GM12878 (cell line): ENCODE results near the gene ZP4. TPM values are rescaled to one million over a fixed set of nuclear protein-coding genes. Genes with fewer than 3 reads are reported as not detected.

Experiments
- ATAC-seq: fragments of 200-7000 bp; cut with Tn5 transposase; 3 replicates; pipeline ENCODE4 v1.9.1; 2020; ENCODE audit warnings: mild to moderate bottlenecking, moderate library complexity
- BruUV-seq: library from RNA; stranded (reverse); fragments of 400-500 nt; replicated peaks from 2 replicates; lab custom pipeline; 2021; lab: Mats Ljungman, UMichigan
- CTCF ChIA-PET: fragments of 300-600 bp; sonication (Branson Sonifier 250); formaldehyde crosslinking; extraction: SDS; loops from one replicate; lab custom pipeline; 2021; ENCODE audit warnings: inconsistent platforms; lab: Yijun Ruan, JAX
- POLR2A ChIA-PET: fragments of 350-600 bp; formaldehyde crosslinking; extraction: SDS; loops from one replicate; lab custom pipeline; 2021; ENCODE audit warnings: inconsistent platforms; lab: Charles Lee
- RAD21 ChIA-PET: fragments of 300-600 bp; sonication (Branson Sonifier 250); formaldehyde crosslinking; loops from one replicate; lab custom pipeline; 2023; ENCODE audit warnings: antibody characterized with exemption; ENCODE audit not compliant: unreplicated experiment; lab: Charles Lee
- SMC1A ChIA-PET: fragments of 300-600 bp; sonication (Branson Sonifier 250); formaldehyde crosslinking; loops from one replicate; lab custom pipeline; 2023; ENCODE audit not compliant: unreplicated experiment, uncharacterized antibody; lab: Charles Lee
- DNase-seq: peaks from one replicate; pipeline ENCODE4 v3.0.0-alpha.2; 2011; ENCODE audit warnings: low read depth, low spot score
- FAIRE-seq: peaks from 3 replicates; lab custom pipeline; 2011; peaks lifted over from hg19 to GRCh38; lab: Jason Lieb, UNC
- H2AFZ ChIP-seq: 2 replicates; pipeline ENCODE4 v1.6.0; 2011; ENCODE audit warnings: low read depth, low read length, control low read depth; ENCODE audit not compliant: control insufficient read depth
- H3K27ac ChIP-seq: 2 replicates; pipeline ENCODE4 v1.5.1; 2011; ENCODE audit warnings: control low read depth; ENCODE audit not compliant: control insufficient read depth, insufficient read depth
- H3K27me3 ChIP-seq, 2 experiments: replicated peaks in 1 of 2; 2 replicates each; pipeline versions ENCODE4 v1.6.0 to v1.6.1; 2011; ENCODE audit warnings: low read length in 1 of 2; ENCODE audit not compliant: control insufficient read depth in 2 of 2, insufficient read depth in 2 of 2
- H3K36me3 ChIP-seq, 2 experiments: 2 replicates each; pipeline ENCODE4 v1.5.1; 2011; ENCODE audit warnings: low read length in 1 of 2; ENCODE audit not compliant: control insufficient read depth in 2 of 2, insufficient read depth in 2 of 2
- H3K4me1 ChIP-seq: 2 replicates; pipeline ENCODE4 v1.6.1; 2011; ENCODE audit warnings: mild to moderate bottlenecking, low read length, moderate library complexity, mixed read lengths; ENCODE audit not compliant: control insufficient read depth, insufficient read depth
- H3K4me2 ChIP-seq: 2 replicates; pipeline ENCODE4 v1.6.0; 2011; ENCODE audit warnings: control low read depth; ENCODE audit not compliant: control insufficient read depth, insufficient read depth
- H3K4me3 ChIP-seq: fragments of 200-600 bp; sonication (generic); 2 replicates; pipeline ENCODE4 v1.5.1; 2016
- H3K79me2 ChIP-seq: 2 replicates; pipeline ENCODE4 v1.6.0; 2011; ENCODE audit warnings: low read length; ENCODE audit not compliant: control insufficient read depth, insufficient read depth
- H3K9ac ChIP-seq: 2 replicates; pipeline ENCODE4 v1.8.0; 2011; ENCODE audit warnings: low read length, control low read depth, mixed read lengths; ENCODE audit not compliant: control insufficient read depth, insufficient read depth
- H3K9me3 ChIP-seq: replicated peaks from 3 replicates; pipeline ENCODE4 v1.5.1; 2011; ENCODE audit warnings: mild to moderate bottlenecking, low read length; ENCODE audit not compliant: control insufficient read depth, insufficient read depth
- H4K20me1 ChIP-seq: 2 replicates; pipeline ENCODE4 v1.6.0; 2011; ENCODE audit not compliant: control insufficient read depth, insufficient read depth
- BMI1 ChIP-seq: fragments of 450-650 bp; IDR thresholded peaks from 2 replicates; pipeline ENCODE4 v1.6.1; 2016; ENCODE audit warnings: mild to moderate bottlenecking, moderate library complexity, borderline replicate concordance
- EZH2 ChIP-seq: IDR thresholded peaks from 2 replicates; pipeline ENCODE4 v1.6.1; 2012; ENCODE audit warnings: low read depth, mild to moderate bottlenecking, control low read depth, inconsistent platforms, low read length, borderline replicate concordance; ENCODE audit not compliant: control insufficient read depth
- FOXK2 ChIP-seq: fragments of 450-650 bp; IDR thresholded peaks from 2 replicates; pipeline ENCODE4 v1.6.1; 2017; ENCODE audit warnings: mild to moderate bottlenecking, moderate library complexity
- GATAD2B ChIP-seq: fragments of 450-650 bp; conservative IDR thresholded peaks from 2 replicates; pipeline ENCODE4 v1.6.1; 2017; ENCODE audit warnings: low read depth, mild to moderate bottlenecking, moderate library complexity
- IRF4 ChIP-seq: IDR thresholded peaks from 2 replicates; pipeline ENCODE4 v1.6.1; 2011; ENCODE audit warnings: low read depth, low read length
- MYC ChIP-seq: IDR thresholded peaks from 2 replicates; pipeline ENCODE4 v1.6.1; 2011; ENCODE audit warnings: mild to moderate bottlenecking, low read length, moderate library complexity, inconsistent platforms; ENCODE audit not compliant: insufficient read depth, insufficient replicate concordance, insufficient read length, severe bottlenecking
- NR2C1 ChIP-seq: fragments of 450-650 bp; IDR thresholded peaks from 2 replicates; pipeline ENCODE4 v1.6.1; 2017; ENCODE audit warnings: antibody characterized with exemption, mild to moderate bottlenecking, moderate library complexity
- POLR2AphosphoS5 ChIP-seq: IDR thresholded peaks from 2 replicates; pipeline ENCODE4 v1.6.1; 2011; ENCODE audit warnings: mild to moderate bottlenecking, low read length, inconsistent platforms
- RUNX3 ChIP-seq: IDR thresholded peaks from 2 replicates; pipeline ENCODE4 v1.6.1; 2012; ENCODE audit warnings: low read length, inconsistent platforms
- TCF12 ChIP-seq: IDR thresholded peaks from 2 replicates; pipeline ENCODE4 v1.6.1; 2011; ENCODE audit warnings: low read depth, mild to moderate bottlenecking, low read length
- YBX1 ChIP-seq: fragments of 450-650 bp; IDR thresholded peaks from 2 replicates; pipeline ENCODE4 v1.6.1; 2016; ENCODE audit warnings: antibody characterized with exemption
- ZBED1 ChIP-seq: IDR thresholded peaks from 2 replicates; pipeline ENCODE4 v1.6.1; 2016; ENCODE audit warnings: borderline replicate concordance
- WGBS: methylation state at CpG from one replicate; pipeline ENCODE4 v1.1.6; 2016; ENCODE audit warnings: low lambda C conversion rate; ENCODE audit not compliant: insufficient replicate concordance, insufficient coverage; ENCODE audit errors: missing lambda C conversion rate; 5-methylcytosine and 5-hydroxymethylcytosine counted together
- in situ Hi-C: fragments of 300-500 bp; cut with MboI; formaldehyde crosslinking; loops from 9 replicates; pipeline ENCODE4 v1.14.3; 2018; ENCODE audit warnings: mixed read lengths
- intact Hi-C: fragments of 100-400 bp; cut with micrococcal nuclease; formaldehyde crosslinking; loops from one replicate; pipeline ENCODE4 v1.14.2; 2022; ENCODE audit not compliant: unreplicated experiment
- polyA plus RNA-seq, 11 experiments: library from polyadenylated mRNA; depleted of rRNA in 4 of 11; unstranded in 6 of 11; stranded (reverse) in 5 of 11; fragments of >200 nt; fragmentation: Nextera tagmentation in 4 of 11; fragmentation: Illumina TruSeq in 1 of 11; extraction: Ambion mirVana in 4 of 11; extraction: Trizol in 1 of 11; gene quantifications; 1 replicate in 1 of 11; 2 replicates in 10 of 11; pipeline versions ENCODE4 v1.2.1 to v1.2.3, GENCODE V29; 2011 to 2016; ENCODE audit warnings: inconsistent platforms in 2 of 11, missing spikeins in 2 of 11, low read depth in 1 of 11
- total RNA-seq, 4 experiments: library from RNA; depleted of rRNA in 3 of 4; stranded (reverse); fragments of >200 nt in 3 of 4; fragmentation: Illumina TruSeq in 1 of 4; extraction: Trizol in 1 of 4; gene quantifications; 2 replicates each; pipeline versions ENCODE4 v1.2.1 to v1.2.3, GENCODE V29; 2013 to 2021
- TF ChIP-seq, protein P1 (sequence below): fragments of 450-650 bp; IDR thresholded peaks from 2 replicates; pipeline ENCODE4 v1.6.1; 2016; ENCODE audit warnings: mild to moderate bottlenecking
- TF ChIP-seq, protein P2 (sequence below): fragments of 450-650 bp; conservative IDR thresholded peaks from 2 replicates; pipeline ENCODE4 v1.6.1; 2017; ENCODE audit warnings: mild to moderate bottlenecking, moderate library complexity
- TF ChIP-seq, protein P3 (sequence below): fragments of 450-650 bp; IDR thresholded peaks from 2 replicates; pipeline ENCODE4 v1.6.1; 2017; ENCODE audit warnings: borderline replicate concordance

The ZP4 gene
- total and polyA plus RNA-seq, 10 of the 15 experiments (the other 5 are each of a cell fraction or from before 2014, with no cell fraction given): 0.23 TPM; not detected in 9

DNA sequence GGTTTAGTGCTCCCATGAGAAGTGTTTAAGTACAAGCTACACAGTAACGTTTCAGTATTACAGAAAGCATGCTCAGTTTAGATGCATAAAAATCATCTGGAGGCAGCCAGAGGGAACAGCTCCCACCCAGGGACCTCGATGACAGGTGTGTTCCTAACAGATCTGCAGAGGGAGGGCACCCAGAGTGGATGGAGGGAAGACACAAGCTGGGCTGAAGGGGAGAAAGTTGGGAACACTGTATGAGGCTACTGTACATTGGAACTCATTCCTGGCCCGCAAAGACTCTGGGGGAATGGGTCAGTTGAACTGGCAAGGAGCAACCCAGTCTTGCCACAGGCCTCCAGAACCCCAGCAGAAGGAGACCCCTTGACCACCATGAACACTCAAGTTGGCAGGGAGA, 52.4 kb downstream of the ZP4 start:
- Histone ChIP-seq H2AFZ (no peak overlapping the region), H3K27ac (no peak overlapping the region), H4K20me1 (no peaks in the 10 kb centered on the region), H3K9me3 (no peaks in the 10 kb centered on the region), H3K4me1 (no peaks in the 10 kb centered on the region), H3K36me3 (no peaks in the 10 kb centered on the region), H3K4me2 (no peak overlapping the region), H3K27me3 (no peaks in the 10 kb centered on the region), H3K4me3 (no peak overlapping the region), H3K79me2 (no peaks in the 10 kb centered on the region), H3K9ac (no peak overlapping the region)
- DNase-seq (no peak), ATAC-seq (no peak), FAIRE-seq (no peak)
- intact Hi-C loops: no loop called here
- in situ Hi-C loops: no loop called here
- CTCF ChIA-PET: no interaction called here
- POLR2A ChIA-PET: no interaction called here
- RAD21 ChIA-PET: no interaction called here
- TF ChIP-seq FOXK2 (no peak), MYC (no peak), IRF4 (no peak), GATAD2B (no peak), YBX1 (no peak), TCF12 (no peak), BMI1 (no peak), ZBED1 (no peak), NR2C1 (no peak), EZH2 (no peak), POLR2AphosphoS5 (no peak), RUNX3 (no peak)
- TF ChIP-seq, protein P1, sequence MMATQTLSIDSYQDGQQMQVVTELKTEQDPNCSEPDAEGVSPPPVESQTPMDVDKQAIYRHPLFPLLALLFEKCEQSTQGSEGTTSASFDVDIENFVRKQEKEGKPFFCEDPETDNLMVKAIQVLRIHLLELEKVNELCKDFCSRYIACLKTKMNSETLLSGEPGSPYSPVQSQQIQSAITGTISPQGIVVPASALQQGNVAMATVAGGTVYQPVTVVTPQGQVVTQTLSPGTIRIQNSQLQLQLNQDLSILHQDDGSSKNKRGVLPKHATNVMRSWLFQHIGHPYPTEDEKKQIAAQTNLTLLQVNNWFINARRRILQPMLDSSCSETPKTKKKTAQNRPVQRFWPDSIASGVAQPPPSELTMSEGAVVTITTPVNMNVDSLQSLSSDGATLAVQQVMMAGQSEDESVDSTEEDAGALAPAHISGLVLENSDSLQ: no peak
- TF ChIP-seq, protein P2, sequence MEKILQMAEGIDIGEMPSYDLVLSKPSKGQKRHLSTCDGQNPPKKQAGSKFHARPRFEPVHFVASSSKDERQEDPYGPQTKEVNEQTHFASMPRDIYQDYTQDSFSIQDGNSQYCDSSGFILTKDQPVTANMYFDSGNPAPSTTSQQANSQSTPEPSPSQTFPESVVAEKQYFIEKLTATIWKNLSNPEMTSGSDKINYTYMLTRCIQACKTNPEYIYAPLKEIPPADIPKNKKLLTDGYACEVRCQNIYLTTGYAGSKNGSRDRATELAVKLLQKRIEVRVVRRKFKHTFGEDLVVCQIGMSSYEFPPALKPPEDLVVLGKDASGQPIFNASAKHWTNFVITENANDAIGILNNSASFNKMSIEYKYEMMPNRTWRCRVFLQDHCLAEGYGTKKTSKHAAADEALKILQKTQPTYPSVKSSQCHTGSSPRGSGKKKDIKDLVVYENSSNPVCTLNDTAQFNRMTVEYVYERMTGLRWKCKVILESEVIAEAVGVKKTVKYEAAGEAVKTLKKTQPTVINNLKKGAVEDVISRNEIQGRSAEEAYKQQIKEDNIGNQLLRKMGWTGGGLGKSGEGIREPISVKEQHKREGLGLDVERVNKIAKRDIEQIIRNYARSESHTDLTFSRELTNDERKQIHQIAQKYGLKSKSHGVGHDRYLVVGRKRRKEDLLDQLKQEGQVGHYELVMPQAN: no peak
- TF ChIP-seq, protein P3, sequence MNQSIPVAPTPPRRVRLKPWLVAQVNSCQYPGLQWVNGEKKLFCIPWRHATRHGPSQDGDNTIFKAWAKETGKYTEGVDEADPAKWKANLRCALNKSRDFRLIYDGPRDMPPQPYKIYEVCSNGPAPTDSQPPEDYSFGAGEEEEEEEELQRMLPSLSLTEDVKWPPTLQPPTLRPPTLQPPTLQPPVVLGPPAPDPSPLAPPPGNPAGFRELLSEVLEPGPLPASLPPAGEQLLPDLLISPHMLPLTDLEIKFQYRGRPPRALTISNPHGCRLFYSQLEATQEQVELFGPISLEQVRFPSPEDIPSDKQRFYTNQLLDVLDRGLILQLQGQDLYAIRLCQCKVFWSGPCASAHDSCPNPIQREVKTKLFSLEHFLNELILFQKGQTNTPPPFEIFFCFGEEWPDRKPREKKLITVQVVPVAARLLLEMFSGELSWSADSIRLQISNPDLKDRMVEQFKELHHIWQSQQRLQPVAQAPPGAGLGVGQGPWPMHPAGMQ: no peak
- no TSS peak for BruUV-seq
- SMC1A ChIA-PET: interaction anchor here (1.1 to 2.9 kb wide), 2 partner anchors 11 to 15 kb away, joined by 3 to 8 read pairs; no protein-coding TSS in a partner anchor
- 0% methylated on average over 3 of the region's 3 CpGs for WGBS
